GM10266 (cell line): ENCODE results near the gene MUC5B.
A peak's percentile ranks its signal among the peaks of the same experiment; 100 is the strongest.

Experiments used
- DNase-seq: peaks from one replicate; pipeline ENCODE4 v3.0.0; 2012; ENCODE audit errors: extremely low spot score
- TF ChIP-seq, protein P1 (sequence below): IDR thresholded peaks from 2 replicates; pipeline ENCODE4 v1.5.1; 2012; ENCODE audit warnings: mild to moderate bottlenecking, low read depth; ENCODE audit not compliant: control insufficient read depth, insufficient read depth; ENCODE audit errors: missing control alignments

The MUC5B gene

DNA sequence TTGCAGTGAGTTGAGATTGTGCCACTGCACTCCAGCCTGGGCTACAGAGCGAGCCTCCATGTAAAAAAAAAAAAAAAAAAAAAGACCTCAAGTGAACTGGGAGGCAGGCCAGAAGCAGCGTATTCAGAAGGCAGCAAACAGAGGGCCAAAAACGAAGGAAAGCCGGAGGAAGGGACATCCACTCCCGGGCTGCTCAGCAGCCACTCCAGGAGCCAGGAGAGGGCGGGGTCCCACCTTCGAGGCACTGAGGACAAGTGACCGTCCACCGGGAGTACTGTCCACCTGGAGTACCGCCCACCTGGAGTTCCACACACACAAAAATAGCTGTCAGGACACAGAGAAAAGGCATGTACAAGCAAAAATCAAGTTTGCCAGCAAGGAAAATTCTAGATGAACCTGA, 81.1 kb downstream of the MUC5B start:
- peak; percentile 16 for DNase-seq
- TF ChIP-seq, protein P1, sequence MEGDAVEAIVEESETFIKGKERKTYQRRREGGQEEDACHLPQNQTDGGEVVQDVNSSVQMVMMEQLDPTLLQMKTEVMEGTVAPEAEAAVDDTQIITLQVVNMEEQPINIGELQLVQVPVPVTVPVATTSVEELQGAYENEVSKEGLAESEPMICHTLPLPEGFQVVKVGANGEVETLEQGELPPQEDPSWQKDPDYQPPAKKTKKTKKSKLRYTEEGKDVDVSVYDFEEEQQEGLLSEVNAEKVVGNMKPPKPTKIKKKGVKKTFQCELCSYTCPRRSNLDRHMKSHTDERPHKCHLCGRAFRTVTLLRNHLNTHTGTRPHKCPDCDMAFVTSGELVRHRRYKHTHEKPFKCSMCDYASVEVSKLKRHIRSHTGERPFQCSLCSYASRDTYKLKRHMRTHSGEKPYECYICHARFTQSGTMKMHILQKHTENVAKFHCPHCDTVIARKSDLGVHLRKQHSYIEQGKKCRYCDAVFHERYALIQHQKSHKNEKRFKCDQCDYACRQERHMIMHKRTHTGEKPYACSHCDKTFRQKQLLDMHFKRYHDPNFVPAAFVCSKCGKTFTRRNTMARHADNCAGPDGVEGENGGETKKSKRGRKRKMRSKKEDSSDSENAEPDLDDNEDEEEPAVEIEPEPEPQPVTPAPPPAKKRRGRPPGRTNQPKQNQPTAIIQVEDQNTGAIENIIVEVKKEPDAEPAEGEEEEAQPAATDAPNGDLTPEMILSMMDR = no peak

DNA sequence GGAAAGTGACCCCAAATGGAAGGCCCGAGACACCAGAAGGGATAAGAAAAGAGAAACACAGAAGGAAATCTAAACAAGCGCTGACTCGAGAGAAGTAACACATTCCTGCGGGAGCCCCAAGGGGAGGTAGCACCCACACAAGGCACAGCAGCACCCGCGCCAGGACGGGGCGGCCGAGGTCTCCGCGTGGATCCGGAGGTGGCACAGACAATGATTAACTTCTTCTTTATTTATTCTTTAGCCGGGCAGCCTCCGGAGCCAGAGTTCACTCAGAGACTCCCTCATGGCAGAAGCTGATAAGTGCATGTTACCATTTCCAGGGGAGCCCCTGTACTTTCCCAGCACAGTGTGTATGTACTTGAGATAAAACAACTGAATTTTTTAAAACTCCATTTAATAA, 81.5 kb downstream of the MUC5B start:
- TF ChIP-seq, protein P1 = no peak
- DNase-seq = no peak

DNA sequence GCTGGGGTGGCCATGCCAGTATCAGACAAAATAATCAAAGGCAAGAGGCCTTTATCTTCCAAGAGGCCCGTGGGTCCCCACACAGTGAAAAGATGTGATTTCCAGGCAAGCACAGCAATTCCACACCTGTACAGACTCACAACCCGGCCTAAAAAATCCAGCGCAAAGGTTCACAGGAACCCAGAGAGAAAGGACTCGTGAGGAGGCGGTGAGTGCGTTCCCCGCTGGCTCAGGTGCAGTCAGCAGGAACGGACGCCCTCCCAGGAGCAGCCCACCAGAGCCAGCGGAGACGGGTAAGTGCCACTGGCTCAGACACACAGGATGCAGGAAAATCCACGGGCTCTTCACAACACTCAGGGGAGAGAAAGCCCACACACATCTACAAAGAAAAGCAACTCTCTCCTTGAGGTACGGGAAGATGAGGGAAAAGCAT, 82.2 kb downstream of the MUC5B start:
- TF ChIP-seq, protein P1 = no peak
- DNase-seq = no peak

DNA sequence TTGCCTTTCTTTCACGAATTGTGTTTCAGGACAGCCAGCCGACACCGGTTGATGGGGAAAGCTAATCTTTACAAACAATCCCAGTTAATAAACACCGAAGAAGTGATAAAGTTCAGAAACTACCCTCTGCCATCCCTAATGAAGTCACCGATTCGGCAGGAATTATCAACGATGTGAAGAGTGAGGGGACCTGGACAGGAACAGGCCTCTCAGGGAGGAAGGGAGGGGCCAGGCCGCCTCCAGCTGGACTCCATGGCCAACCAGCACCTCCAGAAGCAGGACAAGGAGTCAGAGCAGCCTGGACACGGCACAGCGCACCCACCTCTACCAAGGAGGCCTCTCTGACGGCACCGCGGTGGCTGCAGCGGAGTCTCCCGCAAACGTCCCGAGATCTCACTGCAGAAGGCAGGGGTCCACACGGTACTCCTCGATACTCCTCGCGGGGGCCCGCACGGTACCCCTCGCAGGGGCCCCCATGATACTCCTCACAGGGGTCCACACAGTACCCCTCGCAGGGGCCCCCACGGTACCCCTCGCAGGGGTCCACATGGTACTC, 82.7 kb downstream of the MUC5B start:
- TF ChIP-seq, protein P1 = no peak
- DNase-seq = no peak

DNA sequence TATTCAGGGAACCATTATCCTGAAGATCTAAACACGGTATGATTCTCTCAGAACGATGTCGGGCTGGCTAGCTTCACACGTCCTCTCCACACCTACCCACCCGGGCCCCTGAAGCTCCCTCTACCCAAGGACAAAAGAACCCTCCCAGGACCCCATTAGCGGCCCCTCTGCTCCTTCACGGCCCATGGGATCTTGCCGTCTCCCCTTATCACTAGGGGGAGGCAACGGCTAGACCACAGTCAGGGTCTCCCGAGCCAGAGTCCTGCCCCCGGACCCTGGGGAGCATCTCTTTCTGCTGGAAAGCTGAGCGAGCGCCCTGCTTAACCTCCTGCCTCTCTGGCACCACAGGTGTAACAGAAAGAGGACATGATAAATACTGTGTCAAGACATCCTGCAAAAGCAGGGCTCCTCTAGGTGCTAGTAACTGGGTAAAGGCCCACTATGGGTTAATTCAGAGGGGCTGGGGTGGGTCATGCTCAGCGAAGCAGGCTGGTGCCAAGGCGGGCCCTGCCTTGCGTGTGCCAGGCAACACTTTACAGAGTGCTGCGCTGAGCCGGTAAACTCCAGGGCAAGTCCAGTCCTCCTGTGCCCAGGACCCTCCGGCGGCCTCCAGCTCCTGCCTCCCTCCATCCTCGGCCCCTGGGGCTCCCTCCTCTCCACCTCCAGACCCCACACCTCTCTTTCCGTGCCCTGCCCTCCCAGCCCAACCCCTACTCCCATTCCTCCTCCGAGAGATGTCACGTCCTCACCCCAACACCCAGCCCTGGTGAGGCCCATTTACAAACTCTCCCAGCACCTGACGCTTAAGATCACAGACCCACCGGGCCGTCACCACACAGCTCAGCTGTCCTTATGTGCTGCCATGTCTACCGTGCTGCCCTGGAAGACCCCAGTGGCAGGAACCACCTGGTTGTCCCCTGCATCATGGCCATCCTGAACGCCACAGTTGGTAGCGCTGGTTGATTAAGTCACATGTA, 83.6 kb downstream of the MUC5B start:
- TF ChIP-seq, protein P1 = no peak
- DNase-seq = no peak

DNA sequence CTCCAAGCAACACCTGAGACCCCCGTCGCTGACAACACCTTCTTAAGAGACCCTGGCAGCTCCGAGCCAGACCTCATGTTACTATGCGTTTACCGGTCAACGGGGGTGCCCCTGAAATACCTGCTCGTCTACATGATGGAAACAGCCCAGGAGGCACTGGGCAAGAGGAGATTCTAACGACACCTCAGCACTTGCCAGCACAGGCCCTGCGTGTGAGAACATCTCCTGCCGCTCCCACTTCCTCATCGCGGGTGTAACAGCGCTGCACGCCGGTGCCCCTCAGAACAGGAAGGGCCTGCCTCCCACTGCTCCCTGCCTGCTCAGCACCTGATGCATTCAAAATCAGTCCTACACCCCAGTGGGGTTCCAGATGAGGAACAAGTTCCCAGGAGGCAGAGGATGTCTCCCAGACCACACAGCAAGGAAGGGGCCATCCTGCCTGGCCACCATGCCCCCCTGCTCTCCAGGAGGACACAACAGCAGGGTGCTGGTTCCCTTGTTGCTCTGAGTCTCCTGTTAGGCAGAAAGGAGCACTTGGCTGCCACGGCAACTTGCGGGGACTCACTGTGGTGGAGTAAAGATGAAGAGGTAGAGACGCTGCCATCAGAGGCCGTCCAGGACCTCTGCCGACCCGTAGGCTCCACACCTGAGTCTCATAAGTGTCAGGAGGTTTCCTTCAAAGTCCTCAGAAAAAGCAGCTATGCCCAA, 84.5 kb downstream of the MUC5B start:
- no peak for DNase-seq
- TF ChIP-seq, protein P1 = no peak
